ENCODE results near the gene ITIH4.

GRCh38 chr3:52865994-52866393, 35.5 kb upstream of the ITIH4 start:
- TF ChIP-seq POLR2AphosphoS5 (IDR thresholded peaks at IDR 0.05; ENCODE audit: low read depth, low read length) (no peak), TAF1 (IDR thresholded peaks at IDR 0.05; ENCODE audit: borderline replicate concordance, insufficient read depth, low read length) (no peak), SIN3A (IDR thresholded peaks at IDR 0.05; ENCODE audit: borderline replicate concordance, insufficient read depth, low read length) (no peak)
- TF ChIP-seq, protein P1, sequence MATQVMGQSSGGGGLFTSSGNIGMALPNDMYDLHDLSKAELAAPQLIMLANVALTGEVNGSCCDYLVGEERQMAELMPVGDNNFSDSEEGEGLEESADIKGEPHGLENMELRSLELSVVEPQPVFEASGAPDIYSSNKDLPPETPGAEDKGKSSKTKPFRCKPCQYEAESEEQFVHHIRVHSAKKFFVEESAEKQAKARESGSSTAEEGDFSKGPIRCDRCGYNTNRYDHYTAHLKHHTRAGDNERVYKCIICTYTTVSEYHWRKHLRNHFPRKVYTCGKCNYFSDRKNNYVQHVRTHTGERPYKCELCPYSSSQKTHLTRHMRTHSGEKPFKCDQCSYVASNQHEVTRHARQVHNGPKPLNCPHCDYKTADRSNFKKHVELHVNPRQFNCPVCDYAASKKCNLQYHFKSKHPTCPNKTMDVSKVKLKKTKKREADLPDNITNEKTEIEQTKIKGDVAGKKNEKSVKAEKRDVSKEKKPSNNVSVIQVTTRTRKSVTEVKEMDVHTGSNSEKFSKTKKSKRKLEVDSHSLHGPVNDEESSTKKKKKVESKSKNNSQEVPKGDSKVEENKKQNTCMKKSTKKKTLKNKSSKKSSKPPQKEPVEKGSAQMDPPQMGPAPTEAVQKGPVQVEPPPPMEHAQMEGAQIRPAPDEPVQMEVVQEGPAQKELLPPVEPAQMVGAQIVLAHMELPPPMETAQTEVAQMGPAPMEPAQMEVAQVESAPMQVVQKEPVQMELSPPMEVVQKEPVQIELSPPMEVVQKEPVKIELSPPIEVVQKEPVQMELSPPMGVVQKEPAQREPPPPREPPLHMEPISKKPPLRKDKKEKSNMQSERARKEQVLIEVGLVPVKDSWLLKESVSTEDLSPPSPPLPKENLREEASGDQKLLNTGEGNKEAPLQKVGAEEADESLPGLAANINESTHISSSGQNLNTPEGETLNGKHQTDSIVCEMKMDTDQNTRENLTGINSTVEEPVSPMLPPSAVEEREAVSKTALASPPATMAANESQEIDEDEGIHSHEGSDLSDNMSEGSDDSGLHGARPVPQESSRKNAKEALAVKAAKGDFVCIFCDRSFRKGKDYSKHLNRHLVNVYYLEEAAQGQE (IDR thresholded peaks at IDR 0.05; ENCODE audit: insufficient read depth in 1 of 2, low read depth in 2 of 2, low read length in 2 of 2) = no peak

Measured in PFSK-1 (cell line).